K562 (cell line): ENCODE data around the gene SYT3. TPM values are rescaled to one million over a fixed set of nuclear protein-coding genes. Genes with fewer than 3 reads are reported as not detected.

Source experiments
- BCOR ChIP-seq: fragments of 450-650 bp; IDR thresholded peaks from 2 replicates; pipeline ENCODE4 v1.6.1; 2016
- CEBPB ChIP-seq: fragments of 450-650 bp; IDR thresholded peaks from 2 replicates; pipeline ENCODE4 v1.6.1; 2016; ENCODE audit warnings: missing genetic modification characterization, missing compliant biosample characterization
- CLOCK ChIP-seq: fragments of 250-450 bp; sonication (Bioruptor Pico); IDR thresholded peaks from 2 replicates; pipeline ENCODE4 v1.4.0; 2020; ENCODE audit warnings: mild to moderate bottlenecking, moderate library complexity, borderline replicate concordance
- CTBP1 ChIP-seq: fragments of 450-650 bp; IDR thresholded peaks from 2 replicates; pipeline ENCODE4 v1.6.1; 2016; ENCODE audit warnings: borderline replicate concordance
- CTCFL ChIP-seq: IDR thresholded peaks from 2 replicates; pipeline ENCODE4 v1.6.1; 2011; ENCODE audit warnings: borderline replicate concordance, low read depth, mild to moderate bottlenecking, moderate library complexity, low read length; ENCODE audit not compliant: insufficient read depth, poor library complexity, severe bottlenecking
- ETS2 ChIP-seq: IDR thresholded peaks from 2 replicates; pipeline ENCODE4 v1.6.1; 2016; ENCODE audit warnings: borderline replicate concordance, missing genetic modification characterization, mild to moderate bottlenecking, moderate library complexity, missing compliant biosample characterization; ENCODE audit not compliant: poor library complexity, severe bottlenecking
- HLTF ChIP-seq: fragments of 450-650 bp; IDR thresholded peaks from 2 replicates; pipeline ENCODE4 v1.6.1; 2016
- KHSRP ChIP-seq: fragments of 450-650 bp; IDR thresholded peaks from 2 replicates; pipeline ENCODE4 v1.6.1; 2017
- MCM7 ChIP-seq, 2 experiments: fragments of 450-650 bp; IDR thresholded peaks; 2 replicates each; pipeline ENCODE4 v1.6.1; 2016 to 2018
- MLX ChIP-seq, 2 experiments: fragments of 450-650 bp in 1 of 2; sonication (generic) in 1 of 2; formaldehyde crosslinking; conservative IDR thresholded peaks; 2 replicates each; pipeline versions ENCODE4 v1.4.0 to v1.8.1; 2020 to 2022; ENCODE audit warnings: mild to moderate bottlenecking in 1 of 2, missing genetic modification reagents in 1 of 2
- MTA2 ChIP-seq: fragments of 450-650 bp; IDR thresholded peaks from 2 replicates; pipeline ENCODE4 v1.6.1; 2016; ENCODE audit warnings: low read depth
- MTA3 ChIP-seq: fragments of 450-650 bp; formaldehyde crosslinking; IDR thresholded peaks from 2 replicates; pipeline ENCODE4 v1.6.1; 2017; ENCODE audit warnings: mild to moderate bottlenecking, borderline replicate concordance
- PML ChIP-seq: IDR thresholded peaks from 2 replicates; pipeline ENCODE4 v1.6.1; 2012; ENCODE audit warnings: low read length, inconsistent platforms
- SNIP1 ChIP-seq: fragments of 450-650 bp; IDR thresholded peaks from 2 replicates; pipeline ENCODE4 v1.7.1; 2017; ENCODE audit warnings: low read depth, mild to moderate bottlenecking
- YY1 ChIP-seq, 3 experiments: IDR thresholded peaks; 2 replicates each; pipeline ENCODE4 v1.6.1; 2011; ENCODE audit warnings: low read length in 2 of 3, mild to moderate bottlenecking in 2 of 3, moderate library complexity in 2 of 3, borderline replicate concordance in 1 of 3, control low read depth in 1 of 3, low read depth in 1 of 3; ENCODE audit not compliant: insufficient read depth in 3 of 3, insufficient replicate concordance in 2 of 3, control insufficient read depth in 1 of 3, insufficient read length in 1 of 3; ENCODE audit errors: extremely low read depth in 1 of 3
- ZNF384 ChIP-seq: IDR thresholded peaks from 2 replicates; pipeline ENCODE4 v1.6.1; 2012; ENCODE audit warnings: low read depth, low read length, improper control_type of control experiment
- ZNF444 ChIP-seq: fragments of 250-450 bp; sonication (Bioruptor Pico); IDR thresholded peaks from 2 replicates; pipeline ENCODE4 v1.4.0; 2020; ENCODE audit warnings: mild to moderate bottlenecking, moderate library complexity
- polyA plus RNA-seq, 8 experiments: library from polyadenylated mRNA; depleted of rRNA in 4 of 8; stranded (reverse) in 5 of 8; unstranded in 3 of 8; fragments of >200 nt; fragmentation: Nextera tagmentation in 2 of 8; fragmentation: Illumina TruSeq in 1 of 8; extraction: Ambion mirVana in 2 of 8; extraction: Trizol in 1 of 8; gene quantifications; 2 replicates each; pipeline versions ENCODE4 v1.2.1 to v1.2.3, GENCODE V29; 2011 to 2014; ENCODE audit warnings: inconsistent platforms in 1 of 8, missing spikeins in 1 of 8
- total RNA-seq, 7 experiments: library from RNA; depleted of rRNA in 6 of 7; stranded (reverse); fragments of >200 nt in 6 of 7; fragmentation: Illumina TruSeq in 2 of 7; extraction: Trizol in 2 of 7; gene quantifications; 2 replicates each; pipeline versions ENCODE4 v1.2.1 to v1.2.3, GENCODE V29; 2011 to 2021; ENCODE audit warnings: low replicate concordance in 1 of 7
- TF ChIP-seq, protein P1 (sequence below): fragments of 450-650 bp; conservative IDR thresholded peaks from 2 replicates; pipeline ENCODE4 v1.6.1; 2016; ENCODE audit warnings: missing genetic modification characterization, low read depth, mild to moderate bottlenecking, control low read depth, missing compliant biosample characterization
- TF ChIP-seq, protein P2 (sequence below): sonication (generic); formaldehyde crosslinking; IDR thresholded peaks from 2 replicates; pipeline ENCODE4 v1.9.0; 2022; ENCODE audit warnings: mild to moderate bottlenecking, missing genetic modification reagents

Gene SYT3
- total and polyA plus RNA-seq, 9 of the 15 experiments (the other 6 are each of a cell fraction or from before 2014, with no cell fraction given), result 0.36 to 2.0 (median 0.54) TPM; not detected in 2

GRCh38 chr19:50607874-50608785 is 31.6 kb downstream of the SYT3 start (continued):
- TF ChIP-seq PML (0 out of 2 replicates have a peak, but pooled peaks have one; percentile 20), BCOR (peak; percentile 96), MLX (CRISPR knock-in tag; conservative IDR thresholded peaks at IDR 0.05) (no peak), HLTF (no peak), MTA3 (peak; percentile 31; the same call in 1 of the 2 replicates), CEBPB (no peak), CTBP1 (peak; percentile 66; the same call in 1 of the 2 replicates), CTCFL (peak; percentile 89), ZNF384 (peak; percentile 86), ZNF444 (CRISPR knock-in tag) (no peak), YY1 (IDR thresholded peaks at IDR 0.05; ENCODE audit: borderline replicate concordance in 1 of 3, control insufficient read depth in 1 of 3, extremely low read depth in 1 of 3, insufficient read depth in 3 of 3, insufficient read length in 1 of 3, insufficient replicate concordance in 2 of 3, low read depth in 1 of 3, low read length in 2 of 3) (peak in 1 of 3 experiments; percentile 38), ETS2 (tag) (no peak), CLOCK (CRISPR knock-in tag) (no peak), SNIP1 (peak; percentile 98), KHSRP (peak; percentile 91), MCM7 (IDR thresholded peaks at IDR 0.05) (no peak), MTA2 (no peak)
- TF ChIP-seq, protein P1, sequence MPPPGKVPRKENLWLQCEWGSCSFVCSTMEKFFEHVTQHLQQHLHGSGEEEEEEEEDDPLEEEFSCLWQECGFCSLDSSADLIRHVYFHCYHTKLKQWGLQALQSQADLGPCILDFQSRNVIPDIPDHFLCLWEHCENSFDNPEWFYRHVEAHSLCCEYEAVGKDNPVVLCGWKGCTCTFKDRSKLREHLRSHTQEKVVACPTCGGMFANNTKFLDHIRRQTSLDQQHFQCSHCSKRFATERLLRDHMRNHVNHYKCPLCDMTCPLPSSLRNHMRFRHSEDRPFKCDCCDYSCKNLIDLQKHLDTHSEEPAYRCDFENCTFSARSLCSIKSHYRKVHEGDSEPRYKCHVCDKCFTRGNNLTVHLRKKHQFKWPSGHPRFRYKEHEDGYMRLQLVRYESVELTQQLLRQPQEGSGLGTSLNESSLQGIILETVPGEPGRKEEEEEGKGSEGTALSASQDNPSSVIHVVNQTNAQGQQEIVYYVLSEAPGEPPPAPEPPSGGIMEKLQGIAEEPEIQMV, result no peak
- TF ChIP-seq, protein P2, sequence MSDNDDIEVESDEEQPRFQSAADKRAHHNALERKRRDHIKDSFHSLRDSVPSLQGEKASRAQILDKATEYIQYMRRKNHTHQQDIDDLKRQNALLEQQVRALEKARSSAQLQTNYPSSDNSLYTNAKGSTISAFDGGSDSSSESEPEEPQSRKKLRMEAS (CRISPR knock-in tag), result peak; percentile 69
